BE2C (cell line): Measurements from ENCODE around the gene VENTX.

ENCODE experiments used
- DNase-seq: peaks from one replicate; pipeline ENCODE4 v3.0.0-alpha.2; 2020
- H3K27me3 ChIP-seq: fragments of 250-450 bp; sonication (Bioruptor Pico); 2 replicates; pipeline ENCODE4 v1.5.1; 2020; ENCODE audit warnings: mild to moderate bottlenecking
- H3K36me3 ChIP-seq: fragments of 250-450 bp; sonication (Bioruptor Pico); 2 replicates; pipeline ENCODE4 v1.5.1; 2020; ENCODE audit warnings: mild to moderate bottlenecking
- H3K4me1 ChIP-seq: fragments of 250-450 bp; sonication (Bioruptor Pico); 2 replicates; pipeline ENCODE4 v1.5.1; 2020
- H3K4me3 ChIP-seq: 2 replicates; pipeline ENCODE4 v1.5.1; 2011; ENCODE audit warnings: low read depth, low read length
- H3K9me3 ChIP-seq: fragments of 250-450 bp; sonication (Bioruptor Pico); 2 replicates; pipeline ENCODE4 v1.5.1; 2020
- TF ChIP-seq, protein P1 (sequence below): IDR thresholded peaks from 2 replicates; pipeline ENCODE4 v1.5.1; 2012; ENCODE audit warnings: mild to moderate bottlenecking, low read depth, low read length

Gene VENTX

DNA sequence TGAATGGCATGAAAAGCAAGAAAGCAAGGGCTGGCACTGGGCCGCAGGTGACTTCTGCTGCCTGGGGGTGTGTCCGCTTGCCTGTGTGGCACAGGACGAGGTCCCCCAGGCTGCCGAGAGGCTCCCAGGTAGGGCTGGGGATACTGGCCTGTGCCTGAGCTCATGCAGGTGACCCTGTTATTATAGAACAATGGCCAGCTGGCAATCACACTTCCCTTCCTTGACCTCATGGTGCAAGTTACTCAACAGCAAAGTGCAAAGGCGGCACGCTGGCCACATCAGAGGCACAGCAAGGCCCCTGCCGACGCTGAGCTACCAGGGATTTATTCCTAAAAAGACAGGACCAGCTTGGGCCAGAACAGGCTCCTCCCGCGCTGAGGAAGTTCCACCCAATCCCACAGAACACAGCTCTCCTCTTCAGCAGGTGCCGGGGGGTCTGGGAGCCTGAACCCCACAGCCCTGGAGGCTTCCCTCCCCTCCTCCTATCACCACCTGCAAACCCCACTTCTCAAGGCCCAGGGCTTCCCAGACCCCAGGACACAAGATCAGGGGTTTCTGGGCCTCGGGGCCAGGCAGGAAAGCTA lies 40.4 kb downstream of the VENTX start:
- Histone ChIP-seq H3K9me3 (no peaks in the 10 kb centered on the region), H3K27me3 (peaks cover 18% of the 10 kb centered on the region), H3K36me3 (peaks cover 3% of the 10 kb centered on the region), H3K4me1 (peaks cover 3% of the 10 kb centered on the region; the same call in 1 of the 2 replicates), H3K4me3 (no peak overlapping the region)
- TF ChIP-seq, protein P1, sequence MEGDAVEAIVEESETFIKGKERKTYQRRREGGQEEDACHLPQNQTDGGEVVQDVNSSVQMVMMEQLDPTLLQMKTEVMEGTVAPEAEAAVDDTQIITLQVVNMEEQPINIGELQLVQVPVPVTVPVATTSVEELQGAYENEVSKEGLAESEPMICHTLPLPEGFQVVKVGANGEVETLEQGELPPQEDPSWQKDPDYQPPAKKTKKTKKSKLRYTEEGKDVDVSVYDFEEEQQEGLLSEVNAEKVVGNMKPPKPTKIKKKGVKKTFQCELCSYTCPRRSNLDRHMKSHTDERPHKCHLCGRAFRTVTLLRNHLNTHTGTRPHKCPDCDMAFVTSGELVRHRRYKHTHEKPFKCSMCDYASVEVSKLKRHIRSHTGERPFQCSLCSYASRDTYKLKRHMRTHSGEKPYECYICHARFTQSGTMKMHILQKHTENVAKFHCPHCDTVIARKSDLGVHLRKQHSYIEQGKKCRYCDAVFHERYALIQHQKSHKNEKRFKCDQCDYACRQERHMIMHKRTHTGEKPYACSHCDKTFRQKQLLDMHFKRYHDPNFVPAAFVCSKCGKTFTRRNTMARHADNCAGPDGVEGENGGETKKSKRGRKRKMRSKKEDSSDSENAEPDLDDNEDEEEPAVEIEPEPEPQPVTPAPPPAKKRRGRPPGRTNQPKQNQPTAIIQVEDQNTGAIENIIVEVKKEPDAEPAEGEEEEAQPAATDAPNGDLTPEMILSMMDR: no peak
- no peak for DNase-seq

GRCh38 chr10:133278577-133279265 lies 41.1 kb downstream of the VENTX start:
- Histone ChIP-seq H3K4me1 (peaks cover 3% of the 10 kb centered on the region; the same call in 1 of the 2 replicates), H3K36me3 (peaks cover 3% of the 10 kb centered on the region), H3K4me3 (no peak overlapping the region), H3K9me3 (no peaks in the 10 kb centered on the region), H3K27me3 (peaks cover 18% of the 10 kb centered on the region)
- DNase-seq: peak; percentile 55
- TF ChIP-seq, protein P1: no peak

DNA sequence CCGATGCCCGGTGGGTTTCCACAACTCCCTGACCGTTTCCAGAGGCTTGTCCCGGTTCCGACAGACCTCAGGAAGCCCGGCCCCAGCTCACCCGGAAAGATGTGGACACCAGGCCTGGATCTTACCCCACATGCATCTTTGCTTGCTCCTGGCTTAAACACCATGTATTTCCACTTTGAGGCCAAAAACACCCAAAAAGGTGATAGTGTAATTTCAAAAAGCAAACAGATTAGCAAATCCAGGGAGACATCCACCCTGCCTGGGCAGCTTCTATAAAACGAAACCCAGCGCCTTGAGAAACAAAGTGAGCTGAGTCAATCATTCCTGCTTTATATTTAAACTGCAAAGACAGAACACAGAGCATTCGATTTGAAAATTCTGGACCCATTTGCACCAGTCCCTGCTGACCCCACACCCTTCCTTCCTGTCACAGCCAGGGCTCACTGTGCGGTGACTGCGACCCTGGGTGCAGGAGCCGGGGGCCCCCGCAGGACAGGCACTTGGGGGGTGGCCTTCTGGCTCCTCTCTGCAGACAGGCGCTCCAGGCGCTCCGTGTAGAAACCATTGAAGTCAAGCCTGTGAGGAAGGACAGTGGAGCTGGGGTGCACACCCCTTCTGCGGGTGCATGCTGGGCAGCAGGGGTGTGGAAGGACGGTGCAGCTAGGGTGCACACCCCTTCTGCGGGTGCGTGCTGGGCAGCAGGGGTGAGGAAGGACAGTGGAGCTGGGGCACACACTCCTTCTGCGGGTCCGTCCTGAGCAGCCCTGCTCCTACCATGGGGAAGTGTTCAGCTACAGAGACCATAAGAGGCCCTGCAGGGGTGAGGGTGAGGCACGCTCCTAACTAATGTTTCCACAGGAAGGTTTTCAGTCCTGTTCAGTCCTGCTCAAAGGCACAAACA lies 41.9 kb downstream of the VENTX start:
- peaks cover 3% of the 10 kb centered on the region; the same call in 1 of the 2 replicates for H3K4me1 ChIP-seq
- no peak for DNase-seq
- H3K9me3 ChIP-seq: no peaks in the 10 kb centered on the region
- H3K36me3 ChIP-seq: peaks cover 9% of the 10 kb centered on the region
- H3K4me3 ChIP-seq: no peak overlapping the region
- TF ChIP-seq, protein P1: no peak
- peaks cover 18% of the 10 kb centered on the region for H3K27me3 ChIP-seq

DNA sequence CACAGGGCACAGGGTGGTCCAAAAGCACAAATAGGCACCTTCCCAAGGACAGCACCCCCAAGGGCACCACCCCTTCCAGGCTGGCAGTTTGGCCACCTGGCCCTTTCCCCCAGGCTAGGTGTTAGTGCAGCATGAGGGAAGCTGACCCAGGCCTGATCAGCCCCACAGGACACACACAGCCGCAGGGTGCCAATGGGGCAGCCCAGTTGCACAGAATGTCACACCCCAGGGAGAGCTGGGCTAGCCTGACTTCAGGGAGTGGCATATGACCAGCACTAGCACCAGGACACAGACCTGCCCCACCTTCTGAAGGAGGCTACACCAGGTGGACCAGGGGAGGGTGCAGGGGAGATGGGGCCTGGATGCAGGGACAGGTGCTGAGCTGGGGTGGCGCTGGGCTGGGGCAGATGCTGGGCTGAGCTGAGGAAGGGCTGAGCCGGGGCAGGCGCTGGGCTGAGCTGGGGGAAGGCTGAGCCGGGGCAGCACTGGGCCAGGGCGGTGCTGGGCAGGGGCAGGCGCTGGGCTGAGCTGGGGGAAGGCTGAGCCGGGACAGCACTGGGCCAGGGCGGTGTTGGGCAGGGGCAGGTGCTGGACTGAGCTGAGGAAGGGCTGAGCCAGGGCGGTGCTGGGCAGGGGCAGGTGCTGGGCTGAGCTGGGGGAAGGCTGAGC lies 42.9 kb downstream of the VENTX start:
- H3K36me3 ChIP-seq: peaks cover 18% of the 10 kb centered on the region
- H3K4me1 ChIP-seq: peaks cover 3% of the 10 kb centered on the region; the same call in 1 of the 2 replicates

GRCh38 chr10:133281084-133281483 lies 43.4 kb downstream of the VENTX start:
- Histone ChIP-seq H3K4me1 (peaks cover 3% of the 10 kb centered on the region; the same call in 1 of the 2 replicates), H3K36me3 (peaks cover 18% of the 10 kb centered on the region), H3K9me3 (no peaks in the 10 kb centered on the region), H3K4me3 (no peak overlapping the region), H3K27me3 (peaks cover 4% of the 10 kb centered on the region)
- TF ChIP-seq, protein P1: no peak
- DNase-seq: no peak

More for the DNA sequence above, 42.9 kb downstream of the VENTX start:
- Histone ChIP-seq H3K27me3 (peaks cover 10% of the 10 kb centered on the region), H3K9me3 (no peaks in the 10 kb centered on the region), H3K4me3 (no peak overlapping the region)
- no peak for DNase-seq
- TF ChIP-seq, protein P1: no peak
